Prostate gland (tissue), 2 donors: ENCODE data around the gene PBX3. TPM values are rescaled to one million over a fixed set of nuclear protein-coding genes. Genes with fewer than 3 reads are reported as not detected.

Experiments used
- DNase-seq: peaks from one replicate; pipeline ENCODE4 v3.0.0-alpha.2; 2019; ENCODE audit warnings: low spot score
- H3K27ac ChIP-seq, 2 donors: fragments of 200-600 bp; sonication (generic); 2 replicates each; pipeline ENCODE4 v1.5.1; 2017 to 2019
- H3K27me3 ChIP-seq: fragments of 200-600 bp; sonication (generic); replicated peaks from 2 replicates; pipeline ENCODE4 v1.5.1; 2019; ENCODE audit not compliant: insufficient read depth
- H3K36me3 ChIP-seq, 2 donors: fragments of 200-600 bp; sonication (generic); 1 replicate in 1 of 2; 2 replicates in 1 of 2; pipeline versions ENCODE4 v1.5.1 to v1.8.1; 2017 to 2019
- H3K4me1 ChIP-seq: fragments of 200-600 bp; sonication (generic); replicated peaks from 2 replicates; pipeline ENCODE4 v1.5.1; 2019
- H3K4me3 ChIP-seq, 2 donors: fragments of 200-600 bp; sonication (generic); 2 replicates each; pipeline ENCODE4 v1.5.1; 2017 to 2019
- H3K9me3 ChIP-seq: fragments of 200-600 bp; sonication (generic); 2 replicates; pipeline ENCODE4 v1.5.1; 2017
- POLR2A ChIP-seq: fragments of 450-650 bp; IDR thresholded peaks from one replicate; pipeline ENCODE4 v1.6.1; 2016; ENCODE audit warnings: antibody characterized with exemption, mild to moderate bottlenecking
- POLR2AphosphoS5 ChIP-seq: sonication (generic); formaldehyde crosslinking; IDR thresholded peaks from one replicate; pipeline ENCODE4 v1.6.1; 2017; ENCODE audit warnings: antibody characterized with exemption
- WGBS: methylation state at CpG from one replicate; pipeline ENCODE4 v1.1.5; 2018; 5-methylcytosine and 5-hydroxymethylcytosine counted together
- intact Hi-C: fragments of 100-400 bp; cut with DNase I; formaldehyde crosslinking; loops from one replicate; pipeline ENCODE4 v1.14.2; 2022
- total RNA-seq, 2 donors: library from RNA; depleted of rRNA; stranded (reverse); fragments of >200 nt; gene quantifications; one replicate each; pipeline ENCODE4 v1.1.0, GENCODE V29; 2016
- TF ChIP-seq, protein P1 (sequence below), 4 experiments: fragments of 200-600 bp in 2 of 4; fragments of 450-650 bp in 2 of 4; sonication (generic) in 2 of 4; IDR thresholded peaks; 1 replicate in 3 of 4; 2 replicates in 1 of 4; pipeline ENCODE4 v1.5.1; 2016 to 2019; ENCODE audit warnings: antibody characterized with exemption in 4 of 4, mild to moderate bottlenecking in 2 of 4, moderate library complexity in 2 of 4

PBX3 gene
- total RNA-seq, 2 donors from 2014 or later, result 48.5 to 77.6 TPM

- H3K27ac ChIP-seq, result no peak overlapping the region
- intact Hi-C loops, result no loop called here
- H3K36me3 ChIP-seq, result no peaks in the 10 kb centered on the region
- TF ChIP-seq, protein P1, sequence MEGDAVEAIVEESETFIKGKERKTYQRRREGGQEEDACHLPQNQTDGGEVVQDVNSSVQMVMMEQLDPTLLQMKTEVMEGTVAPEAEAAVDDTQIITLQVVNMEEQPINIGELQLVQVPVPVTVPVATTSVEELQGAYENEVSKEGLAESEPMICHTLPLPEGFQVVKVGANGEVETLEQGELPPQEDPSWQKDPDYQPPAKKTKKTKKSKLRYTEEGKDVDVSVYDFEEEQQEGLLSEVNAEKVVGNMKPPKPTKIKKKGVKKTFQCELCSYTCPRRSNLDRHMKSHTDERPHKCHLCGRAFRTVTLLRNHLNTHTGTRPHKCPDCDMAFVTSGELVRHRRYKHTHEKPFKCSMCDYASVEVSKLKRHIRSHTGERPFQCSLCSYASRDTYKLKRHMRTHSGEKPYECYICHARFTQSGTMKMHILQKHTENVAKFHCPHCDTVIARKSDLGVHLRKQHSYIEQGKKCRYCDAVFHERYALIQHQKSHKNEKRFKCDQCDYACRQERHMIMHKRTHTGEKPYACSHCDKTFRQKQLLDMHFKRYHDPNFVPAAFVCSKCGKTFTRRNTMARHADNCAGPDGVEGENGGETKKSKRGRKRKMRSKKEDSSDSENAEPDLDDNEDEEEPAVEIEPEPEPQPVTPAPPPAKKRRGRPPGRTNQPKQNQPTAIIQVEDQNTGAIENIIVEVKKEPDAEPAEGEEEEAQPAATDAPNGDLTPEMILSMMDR (IDR thresholded peaks at IDR 0.05), result no peak
- no peaks in the 10 kb centered on the region for H3K27me3 ChIP-seq
- H3K4me1 ChIP-seq, result no peaks in the 10 kb centered on the region
- H3K4me3 ChIP-seq, result no peak overlapping the region
- WGBS, result 76% methylated on average over 2 of the region's 2 CpGs
- no peaks in the 10 kb centered on the region for H3K9me3 ChIP-seq
- DNase-seq, result no peak
Observed at GRCh38 chr9:125831054-125831453, 83.9 kb downstream of the PBX3 start.

GRCh38 chr9:125831616-125832015, 84.4 kb downstream of the PBX3 start:
- intact Hi-C loops, result no loop called here
- TF ChIP-seq POLR2AphosphoS5, result no peak
- no peak for TF ChIP-seq POLR2A
- TF ChIP-seq, protein P1 (IDR thresholded peaks at IDR 0.05), result no peak

DNA sequence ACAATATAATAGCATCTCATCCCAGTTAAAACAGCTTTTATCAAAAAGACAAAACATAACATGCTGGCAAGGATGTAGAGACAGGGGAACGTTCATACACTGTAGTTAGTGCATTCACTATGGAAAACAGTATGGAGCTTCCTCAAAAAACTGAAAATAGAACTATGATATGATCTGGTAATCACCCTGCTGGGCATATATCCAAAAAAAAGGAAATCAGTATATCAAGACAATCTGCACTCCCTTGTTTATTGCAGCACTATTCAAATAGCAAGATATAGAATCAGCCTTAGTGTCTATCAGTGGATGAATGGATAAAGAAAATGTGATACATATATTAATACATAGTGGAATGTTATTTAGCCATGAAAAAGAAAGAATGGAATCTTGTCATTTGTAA, 88.5 kb downstream of the PBX3 start:
- Histone ChIP-seq H3K36me3 (no peaks in the 10 kb centered on the region), H3K4me3 (no peak overlapping the region), H3K27ac (no peak overlapping the region), H3K4me1 (no peaks in the 10 kb centered on the region), H3K9me3 (no peaks in the 10 kb centered on the region), H3K27me3 (no peaks in the 10 kb centered on the region)
- TF ChIP-seq POLR2AphosphoS5 (no peak), POLR2A (no peak)
- TF ChIP-seq, protein P1 (IDR thresholded peaks at IDR 0.05), result no peak
- DNase-seq, result no peak
- intact Hi-C loops, result no loop called here
- WGBS, result 53% methylated on average over 1 of the region's 1 CpG

More at GRCh38 chr9:125831616-125832015, 84.4 kb downstream of the PBX3 start:
- Histone ChIP-seq H3K4me3 (no peak overlapping the region), H3K4me1 (no peaks in the 10 kb centered on the region), H3K27ac (no peak overlapping the region), H3K27me3 (no peaks in the 10 kb centered on the region), H3K36me3 (no peaks in the 10 kb centered on the region), H3K9me3 (no peaks in the 10 kb centered on the region)
- no peak for DNase-seq
- WGBS, result 83% methylated on average over 1 of the region's 1 CpG

- H3K27me3 ChIP-seq, result no peaks in the 10 kb centered on the region
- no peak for DNase-seq
- H3K4me3 ChIP-seq, result no peak overlapping the region
- H3K36me3 ChIP-seq, result no peaks in the 10 kb centered on the region
- no peaks in the 10 kb centered on the region for H3K9me3 ChIP-seq
- TF ChIP-seq POLR2A (no peak), POLR2AphosphoS5 (no peak)
- TF ChIP-seq, protein P1 (IDR thresholded peaks at IDR 0.05), result no peak
- no peak overlapping the region for H3K27ac ChIP-seq
- intact Hi-C loops, result no loop called here
- H3K4me1 ChIP-seq, result no peaks in the 10 kb centered on the region
- WGBS, result 56% methylated on average over 2 of the region's 2 CpGs
Observed at GRCh38 chr9:125839317-125839716, 92.1 kb downstream of the PBX3 start.

GRCh38 chr9:125841444-125841843, 94.3 kb downstream of the PBX3 start:
- 97% methylated on average over 1 of the region's 1 CpG for WGBS
- Histone ChIP-seq H3K27ac (no peak overlapping the region), H3K36me3 (no peaks in the 10 kb centered on the region), H3K4me1 (no peaks in the 10 kb centered on the region), H3K9me3 (no peaks in the 10 kb centered on the region), H3K4me3 (no peak overlapping the region), H3K27me3 (no peaks in the 10 kb centered on the region)
- intact Hi-C loops, result no loop called here
- DNase-seq, result no peak
- TF ChIP-seq, protein P1 (IDR thresholded peaks at IDR 0.05), result no peak
- TF ChIP-seq POLR2AphosphoS5 (no peak), POLR2A (no peak)
